Lower lobe of right lung (tissue), 2 donors: ENCODE measurements around the gene REXO4. TPM values are rescaled to one million over a fixed set of nuclear protein-coding genes. Genes with fewer than 3 reads are reported as not detected.

ENCODE experiments used
- ATAC-seq, 2 donors: fragments of 200-7000 bp; cut with Tn5 transposase; one replicate each; pipeline ENCODE4 v1.9.1; 2020 to 2022; ENCODE audit warnings: mild to moderate bottlenecking in 2 of 2, moderate library complexity in 2 of 2
- DNase-seq: peaks from one replicate; pipeline ENCODE4 v3.0.0-alpha.2; 2020
- H3K27ac ChIP-seq: fragments of 200-600 bp; one replicate; pipeline ENCODE4 v1.8.0; 2022
- H3K27me3 ChIP-seq: fragments of 200-600 bp; one replicate; pipeline ENCODE4 v1.8.0; 2022; ENCODE audit warnings: low read depth
- H3K36me3 ChIP-seq: fragments of 200-600 bp; one replicate; pipeline ENCODE4 v1.8.0; 2022; ENCODE audit warnings: mild to moderate bottlenecking
- H3K4me1 ChIP-seq: fragments of 200-600 bp; one replicate; pipeline ENCODE4 v1.8.0; 2022
- H3K4me3 ChIP-seq: fragments of 200-600 bp; one replicate; pipeline ENCODE4 v1.8.0; 2022; ENCODE audit warnings: mild to moderate bottlenecking
- H3K9me3 ChIP-seq: fragments of 200-600 bp; one replicate; pipeline ENCODE4 v1.8.0; 2022
- intact Hi-C: fragments of 100-400 bp; cut with DNase I; formaldehyde crosslinking; loops from one replicate; pipeline ENCODE4 v1.11.0; 2022
- total RNA-seq: library from RNA; stranded (reverse); fragmentation: NEBNext Ultra II Directional; extraction: Animal tissue kit (Norgen Biotek cat#: 25700); gene quantifications from one replicate; pipeline ENCODE4 v1.2.1, GENCODE V29; 2021
- TF ChIP-seq, protein P1 (sequence below): fragments of 200-600 bp; IDR thresholded peaks from one replicate; pipeline ENCODE4 v1.8.0; 2022; ENCODE audit warnings: antibody characterized with exemption, mild to moderate bottlenecking
- donor health status: DM: no; HTN: yes; CAD: no; lungs with severe emphysema.

Gene REXO4
- total RNA-seq, 1 donor from 2014 or later = 20.9 TPM

DNA sequence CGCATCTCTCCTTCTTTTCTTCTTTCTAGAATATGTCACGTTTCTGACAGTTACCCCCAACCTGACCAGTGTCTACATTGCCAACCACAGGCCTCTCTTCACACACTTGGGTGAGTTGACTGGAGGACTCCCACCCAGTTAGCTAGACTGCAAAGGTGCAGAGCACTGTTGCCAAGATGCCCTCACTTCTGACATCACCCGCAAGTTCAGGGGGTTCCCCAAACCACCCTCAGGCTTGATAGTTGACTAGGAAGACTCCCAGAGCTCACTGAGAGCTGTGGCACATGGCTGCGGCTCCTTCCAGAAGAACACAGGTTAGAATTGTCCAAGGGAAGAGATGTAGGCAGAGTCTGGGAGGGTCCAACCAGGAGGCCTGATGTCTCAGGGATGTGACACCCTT, 21.5 kb upstream of the REXO4 start:
- ATAC-seq = no peak
- no peaks in the 10 kb centered on the region for H3K4me1 ChIP-seq
- no peak overlapping the region for H3K27ac ChIP-seq
- H3K9me3 ChIP-seq = no peaks in the 10 kb centered on the region
- DNase-seq = no peak
- no peak overlapping the region for H3K4me3 ChIP-seq
- intact Hi-C loops = no loop called here
- H3K27me3 ChIP-seq = no peaks in the 10 kb centered on the region
- TF ChIP-seq, protein P1, sequence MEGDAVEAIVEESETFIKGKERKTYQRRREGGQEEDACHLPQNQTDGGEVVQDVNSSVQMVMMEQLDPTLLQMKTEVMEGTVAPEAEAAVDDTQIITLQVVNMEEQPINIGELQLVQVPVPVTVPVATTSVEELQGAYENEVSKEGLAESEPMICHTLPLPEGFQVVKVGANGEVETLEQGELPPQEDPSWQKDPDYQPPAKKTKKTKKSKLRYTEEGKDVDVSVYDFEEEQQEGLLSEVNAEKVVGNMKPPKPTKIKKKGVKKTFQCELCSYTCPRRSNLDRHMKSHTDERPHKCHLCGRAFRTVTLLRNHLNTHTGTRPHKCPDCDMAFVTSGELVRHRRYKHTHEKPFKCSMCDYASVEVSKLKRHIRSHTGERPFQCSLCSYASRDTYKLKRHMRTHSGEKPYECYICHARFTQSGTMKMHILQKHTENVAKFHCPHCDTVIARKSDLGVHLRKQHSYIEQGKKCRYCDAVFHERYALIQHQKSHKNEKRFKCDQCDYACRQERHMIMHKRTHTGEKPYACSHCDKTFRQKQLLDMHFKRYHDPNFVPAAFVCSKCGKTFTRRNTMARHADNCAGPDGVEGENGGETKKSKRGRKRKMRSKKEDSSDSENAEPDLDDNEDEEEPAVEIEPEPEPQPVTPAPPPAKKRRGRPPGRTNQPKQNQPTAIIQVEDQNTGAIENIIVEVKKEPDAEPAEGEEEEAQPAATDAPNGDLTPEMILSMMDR = no peak
- no peaks in the 10 kb centered on the region for H3K36me3 ChIP-seq

DNA sequence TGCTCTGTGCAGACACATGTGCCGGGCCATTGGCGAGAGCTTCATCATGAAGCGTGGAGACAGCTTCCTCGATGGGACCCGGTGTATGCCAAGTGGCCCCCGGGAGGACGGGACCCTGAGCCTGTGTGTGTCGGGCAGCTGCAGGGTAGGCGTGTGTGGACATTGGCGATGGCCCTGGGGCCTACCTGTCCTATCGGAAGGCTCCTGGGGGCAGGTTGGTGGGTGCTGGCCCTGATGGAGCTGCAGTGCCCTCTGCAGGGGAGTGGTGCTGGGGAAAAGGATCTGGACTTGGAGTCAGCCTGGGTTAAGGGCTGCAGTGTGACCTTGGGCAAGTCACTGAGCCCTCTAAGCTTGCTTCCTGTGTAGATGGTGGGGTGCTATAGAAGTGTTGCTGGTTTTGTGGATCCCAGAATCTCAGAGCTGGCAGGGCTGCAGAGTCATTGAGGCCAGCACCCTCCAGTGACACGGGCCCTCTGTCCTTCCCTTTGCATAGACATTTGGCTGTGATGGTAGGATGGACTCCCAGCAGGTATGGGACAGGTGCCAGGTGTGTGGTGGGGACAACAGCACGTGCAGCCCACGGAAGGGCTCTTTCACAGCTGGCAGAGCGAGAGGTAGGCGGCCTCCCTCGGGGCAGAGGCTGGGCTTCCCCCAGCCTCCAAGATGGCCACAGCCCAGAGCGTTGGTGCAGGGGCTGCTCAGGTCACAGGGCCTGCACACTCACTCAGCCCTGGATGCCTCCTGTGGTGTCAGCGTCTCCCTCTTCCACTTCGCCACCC, 20.1 kb upstream of the REXO4 start:
- H3K27me3 ChIP-seq = no peaks in the 10 kb centered on the region
- DNase-seq = no peak
- no peaks in the 10 kb centered on the region for H3K9me3 ChIP-seq

DNA sequence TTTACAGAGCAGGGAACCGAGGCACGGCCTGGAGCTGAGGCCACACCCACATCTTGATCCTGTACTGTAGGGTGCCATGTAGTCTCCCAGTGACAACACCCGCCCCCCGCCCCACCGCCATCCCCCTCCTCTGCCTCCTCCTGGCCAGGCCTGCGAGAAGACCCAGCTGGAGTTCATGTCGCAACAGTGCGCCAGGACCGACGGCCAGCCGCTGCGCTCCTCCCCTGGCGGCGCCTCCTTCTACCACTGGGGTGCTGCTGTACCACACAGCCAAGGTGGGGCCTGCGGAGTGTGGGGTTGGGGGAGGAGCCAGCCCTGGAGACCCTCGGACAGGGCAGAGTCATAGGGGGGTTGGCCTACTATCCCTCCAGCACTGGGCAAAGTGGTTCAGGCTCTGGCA, 18.9 kb upstream of the REXO4 start:
- DNase-seq = no peak
- no peak for ATAC-seq
- Histone ChIP-seq H3K9me3 (no peaks in the 10 kb centered on the region), H3K4me1 (no peaks in the 10 kb centered on the region), H3K4me3 (no peak overlapping the region), H3K27ac (no peak overlapping the region), H3K36me3 (no peaks in the 10 kb centered on the region), H3K27me3 (no peaks in the 10 kb centered on the region)
- TF ChIP-seq, protein P1 = no peak
- intact Hi-C loops = no loop called here

More for the DNA sequence above, 20.1 kb upstream of the REXO4 start:
- Histone ChIP-seq H3K4me3 (no peak overlapping the region), H3K4me1 (no peaks in the 10 kb centered on the region), H3K27ac (no peak overlapping the region), H3K36me3 (no peaks in the 10 kb centered on the region)
- TF ChIP-seq, protein P1 = no peak
- intact Hi-C loops = no loop called here
- no peak for ATAC-seq

DNA sequence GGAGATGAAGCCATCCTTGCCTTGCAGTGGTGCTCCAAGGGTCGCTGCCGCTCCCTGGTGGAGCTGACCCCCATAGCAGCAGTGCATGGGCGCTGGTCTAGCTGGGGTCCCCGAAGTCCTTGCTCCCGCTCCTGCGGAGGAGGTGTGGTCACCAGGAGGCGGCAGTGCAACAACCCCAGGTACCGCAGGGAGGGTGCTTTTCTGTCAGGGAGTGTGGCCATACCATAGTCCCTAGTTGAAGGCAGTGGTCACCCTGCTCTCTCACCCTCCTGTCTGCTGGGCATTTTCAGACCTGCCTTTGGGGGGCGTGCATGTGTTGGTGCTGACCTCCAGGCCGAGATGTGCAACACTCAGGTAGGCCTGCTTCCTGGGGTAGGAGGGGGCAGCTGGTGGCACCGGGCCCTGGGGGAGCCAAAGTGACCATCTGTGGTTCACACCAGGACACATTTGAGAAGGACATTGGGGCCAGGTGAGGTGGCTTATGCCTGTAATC, 15.6 kb upstream of the REXO4 start:
- peaks cover 3% of the 10 kb centered on the region for H3K27me3 ChIP-seq
- intact Hi-C loops = no loop called here
- ATAC-seq (no peak), DNase-seq (no peak)
- no peaks in the 10 kb centered on the region for H3K9me3 ChIP-seq
- H3K4me3 ChIP-seq = no peak overlapping the region
- no peak overlapping the region for H3K27ac ChIP-seq
- H3K4me1 ChIP-seq = no peaks in the 10 kb centered on the region
- H3K36me3 ChIP-seq = no peaks in the 10 kb centered on the region
- TF ChIP-seq, protein P1 = no peak

DNA sequence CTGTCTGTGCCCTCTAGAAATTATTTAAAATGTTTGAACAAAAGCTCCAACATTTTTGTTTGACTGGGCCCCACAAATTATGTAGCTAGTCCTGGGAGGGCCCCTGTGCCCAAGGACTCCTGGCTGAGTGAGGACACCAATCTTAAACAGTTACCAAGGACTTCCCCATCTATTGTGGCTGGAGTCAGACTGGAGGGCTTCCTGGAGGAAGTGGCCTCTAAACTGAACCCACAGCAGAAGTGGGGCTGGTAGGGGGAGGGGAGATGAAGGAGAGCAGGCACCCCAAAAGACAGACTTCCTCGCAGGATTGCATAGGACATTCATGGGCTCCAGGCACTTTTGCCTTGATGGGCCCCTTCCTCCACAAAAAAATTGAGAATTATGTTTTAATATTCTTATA, 12.4 kb upstream of the REXO4 start:
- DNase-seq (no peak), ATAC-seq (no peak)
- Histone ChIP-seq H3K9me3 (no peaks in the 10 kb centered on the region), H3K27me3 (peaks cover 21% of the 10 kb centered on the region), H3K36me3 (no peaks in the 10 kb centered on the region), H3K27ac (no peak overlapping the region), H3K4me3 (no peak overlapping the region), H3K4me1 (no peaks in the 10 kb centered on the region)
- TF ChIP-seq, protein P1 = no peak
- intact Hi-C loops = no loop called here
